Measurements from ENCODE around the gene RAD18.

RAD18 gene

GRCh38 chr3:8847317-8847716 is 116.0 kb downstream of the RAD18 start:
- H3K27ac ChIP-seq (ENCODE audit: low read depth, low read length, poor library complexity, severe bottlenecking): no peak overlapping the region
- H3K9me2 ChIP-seq (ENCODE audit: low read depth, low read length): no peaks in the 10 kb centered on the region
- H3K4me1 ChIP-seq (ENCODE audit: insufficient read depth, low read length, severe bottlenecking): no peaks in the 10 kb centered on the region
- H3K4me3 ChIP-seq (ENCODE audit: low read depth, low read length, poor library complexity, severe bottlenecking): no peak overlapping the region
- no peaks in the 10 kb centered on the region for H3K9me3 ChIP-seq (ENCODE audit: low read length)
- H3K4me2 ChIP-seq (ENCODE audit: low read length): no peak overlapping the region
- no peak overlapping the region for H2AFZ ChIP-seq (ENCODE audit: low read length)
- no peak overlapping the region for H3K9ac ChIP-seq (ENCODE audit: low read length)
- no peaks in the 10 kb centered on the region for H3F3A ChIP-seq (ENCODE audit: insufficient read depth, low read length)
- no peak for TF ChIP-seq EZH2 (IDR thresholded peaks at IDR 0.05; ENCODE audit: borderline replicate concordance, low read length)
- no peak for TF ChIP-seq CTCF (IDR thresholded peaks at IDR 0.05; ENCODE audit: low read length)
- H3K27me3 ChIP-seq (ENCODE audit: insufficient read depth, low read length): no peaks in the 10 kb centered on the region
- H3K79me2 ChIP-seq (ENCODE audit: insufficient read depth, low read length): no peaks in the 10 kb centered on the region
- no peaks in the 10 kb centered on the region for H3K36me3 ChIP-seq (ENCODE audit: insufficient read depth, low read length)
- no peaks in the 10 kb centered on the region for H4K20me1 ChIP-seq (ENCODE audit: insufficient read depth, low read length)

GRCh38 chr3:8846176-8846575 is 117.1 kb downstream of the RAD18 start:
- Histone ChIP-seq H3K27me3 (ENCODE audit: insufficient read depth, low read length) (no peaks in the 10 kb centered on the region), H3K9me2 (ENCODE audit: low read depth, low read length) (no peaks in the 10 kb centered on the region), H2AFZ (ENCODE audit: low read length) (no peak overlapping the region), H3K9me3 (ENCODE audit: low read length) (no peaks in the 10 kb centered on the region), H4K20me1 (ENCODE audit: insufficient read depth, low read length) (no peaks in the 10 kb centered on the region), H3K4me3 (ENCODE audit: low read depth, low read length, poor library complexity, severe bottlenecking) (no peak overlapping the region), H3K36me3 (ENCODE audit: insufficient read depth, low read length) (no peaks in the 10 kb centered on the region), H3K4me2 (ENCODE audit: low read length) (no peak overlapping the region), H3K4me1 (ENCODE audit: insufficient read depth, low read length, severe bottlenecking) (no peaks in the 10 kb centered on the region), H3K27ac (ENCODE audit: low read depth, low read length, poor library complexity, severe bottlenecking) (no peak overlapping the region), H3K79me2 (ENCODE audit: insufficient read depth, low read length) (no peaks in the 10 kb centered on the region), H3F3A (ENCODE audit: insufficient read depth, low read length) (no peaks in the 10 kb centered on the region), H3K9ac (ENCODE audit: low read length) (no peak overlapping the region)
- TF ChIP-seq CTCF (IDR thresholded peaks at IDR 0.05; ENCODE audit: low read length) (no peak), EZH2 (IDR thresholded peaks at IDR 0.05; ENCODE audit: borderline replicate concordance, low read length) (no peak)

- Histone ChIP-seq H3K9ac (ENCODE audit: low read length) (no peak overlapping the region), H3K9me2 (ENCODE audit: low read depth, low read length) (no peaks in the 10 kb centered on the region), H3K79me2 (ENCODE audit: insufficient read depth, low read length) (no peaks in the 10 kb centered on the region), H3K36me3 (ENCODE audit: insufficient read depth, low read length) (no peaks in the 10 kb centered on the region), H3K4me3 (ENCODE audit: low read depth, low read length, poor library complexity, severe bottlenecking) (no peak overlapping the region), H3F3A (ENCODE audit: insufficient read depth, low read length) (no peaks in the 10 kb centered on the region), H3K9me3 (ENCODE audit: low read length) (no peaks in the 10 kb centered on the region), H3K4me2 (ENCODE audit: low read length) (no peak overlapping the region), H4K20me1 (ENCODE audit: insufficient read depth, low read length) (no peaks in the 10 kb centered on the region), H2AFZ (ENCODE audit: low read length) (no peak overlapping the region), H3K27me3 (ENCODE audit: insufficient read depth, low read length) (no peaks in the 10 kb centered on the region), H3K4me1 (ENCODE audit: insufficient read depth, low read length, severe bottlenecking) (no peaks in the 10 kb centered on the region), H3K27ac (ENCODE audit: low read depth, low read length, poor library complexity, severe bottlenecking) (no peak overlapping the region)
- TF ChIP-seq CTCF (IDR thresholded peaks at IDR 0.05; ENCODE audit: low read length) (no peak), EZH2 (IDR thresholded peaks at IDR 0.05; ENCODE audit: borderline replicate concordance, low read length) (no peak)
Measured at GRCh38 chr3:8845641-8846040, 117.6 kb downstream of the RAD18 start.

Measured in OCI-LY1 (cell line).